ENCODE data around the gene COL4A2. TPM values are rescaled to one million over a fixed set of nuclear protein-coding genes. Genes with fewer than 3 reads are reported as not detected.
A peak's percentile ranks its signal among the peaks of the same experiment; 100 is the strongest.

The COL4A2 gene
- total RNA-seq, 2 donors from 2014 or later: 0.84 TPM; not detected in 1

GRCh38 chr13:110268576-110269185 lies 38.4 kb upstream of the COL4A2 start:
- ATAC-seq (no peak), DNase-seq (ENCODE audit: low spot score in 2 of 2) (no peak)
- H3K9me3 Mint-ChIP-seq: no peaks in the 10 kb centered on the region
- H3K27ac Mint-ChIP-seq: no peak overlapping the region
- no peaks in the 10 kb centered on the region for H3K36me3 Mint-ChIP-seq

GRCh38 chr13:110269509-110270185 lies 37.4 kb upstream of the COL4A2 start:
- H3K9me3 Mint-ChIP-seq: no peaks in the 10 kb centered on the region
- H3K27ac Mint-ChIP-seq: no peak overlapping the region
- DNase-seq (ENCODE audit: low spot score in 2 of 2): no peak
- ATAC-seq: no peak
- no peaks in the 10 kb centered on the region for H3K36me3 Mint-ChIP-seq

GRCh38 chr13:110270507-110270906 lies 36.6 kb upstream of the COL4A2 start:
- H3K27ac Mint-ChIP-seq: no peak overlapping the region
- no peaks in the 10 kb centered on the region for H3K36me3 Mint-ChIP-seq
- H3K9me3 Mint-ChIP-seq: no peaks in the 10 kb centered on the region
- no peak for DNase-seq (ENCODE audit: low spot score in 2 of 2)
- no peak for ATAC-seq

GRCh38 chr13:110271313-110271712 lies 35.8 kb upstream of the COL4A2 start:
- H3K9me3 Mint-ChIP-seq: no peaks in the 10 kb centered on the region
- no peaks in the 10 kb centered on the region for H3K36me3 Mint-ChIP-seq
- no peak for ATAC-seq
- H3K27ac Mint-ChIP-seq: no peak overlapping the region
- no peak for DNase-seq (ENCODE audit: low spot score in 2 of 2)

- ATAC-seq (peak in 1 of 2 donors; percentile 76), DNase-seq (ENCODE audit: low spot score in 2 of 2) (no peak)
- H3K27ac Mint-ChIP-seq: no peak overlapping the region
- H3K36me3 Mint-ChIP-seq: no peaks in the 10 kb centered on the region
- H3K9me3 Mint-ChIP-seq: no peaks in the 10 kb centered on the region
Observed at GRCh38 chr13:110272227-110272626, 34.9 kb upstream of the COL4A2 start.

- DNase-seq (ENCODE audit: low spot score in 2 of 2) (no peak), ATAC-seq (no peak)
- no peaks in the 10 kb centered on the region for H3K36me3 Mint-ChIP-seq
- no peak overlapping the region for H3K27ac Mint-ChIP-seq
- no peaks in the 10 kb centered on the region for H3K9me3 Mint-ChIP-seq
Observed at GRCh38 chr13:110272651-110273050, 34.4 kb upstream of the COL4A2 start.

GRCh38 chr13:110273254-110273653 lies 33.8 kb upstream of the COL4A2 start:
- DNase-seq (ENCODE audit: low spot score in 2 of 2) (no peak), ATAC-seq (no peak)
- H3K36me3 Mint-ChIP-seq: no peaks in the 10 kb centered on the region
- H3K27ac Mint-ChIP-seq: no peak overlapping the region
- H3K9me3 Mint-ChIP-seq: no peaks in the 10 kb centered on the region

- Mint-ChIP-seq H3K36me3 (no peaks in the 10 kb centered on the region), H3K9me3 (no peaks in the 10 kb centered on the region), H3K27ac (no peak overlapping the region)
- DNase-seq (ENCODE audit: low spot score in 2 of 2) (no peak), ATAC-seq (no peak)
Observed at GRCh38 chr13:110274687-110275086, 32.4 kb upstream of the COL4A2 start.

GRCh38 chr13:110275931-110276552 lies 31.0 kb upstream of the COL4A2 start:
- Mint-ChIP-seq H3K9me3 (peaks cover 0 to under 1% of the 10 kb centered on the region in 2 donors), H3K27ac (no peak overlapping the region), H3K36me3 (peaks cover 0 to 5% of the 10 kb centered on the region in 2 donors)
- DNase-seq (ENCODE audit: low spot score in 2 of 2): no peak
- ATAC-seq: no peak

- H3K9me3 Mint-ChIP-seq: peaks cover 0 to 6% of the 10 kb centered on the region in 2 donors
- H3K27ac Mint-ChIP-seq: no peak overlapping the region
- DNase-seq (ENCODE audit: low spot score in 2 of 2) (no peak), ATAC-seq (no peak)
- H3K36me3 Mint-ChIP-seq: peaks cover 0 to 10% of the 10 kb centered on the region in 2 donors
Observed at GRCh38 chr13:110276553-110276950, 30.5 kb upstream of the COL4A2 start.

- ATAC-seq: no peak
Observed at GRCh38 chr13:110277357-110277975, 29.6 kb upstream of the COL4A2 start.

GRCh38 chr13:110278859-110279258 lies 28.2 kb upstream of the COL4A2 start:
- ATAC-seq (no peak), DNase-seq (ENCODE audit: low spot score in 2 of 2) (no peak)
- H3K9me3 Mint-ChIP-seq: peaks cover 0 to 14% of the 10 kb centered on the region in 2 donors
- peaks cover 0 to 21% of the 10 kb centered on the region in 2 donors for H3K36me3 Mint-ChIP-seq
- no peak overlapping the region for H3K27ac Mint-ChIP-seq

More at GRCh38 chr13:110277357-110277975, 29.6 kb upstream of the COL4A2 start:
- DNase-seq (ENCODE audit: low spot score in 2 of 2): no peak
- Mint-ChIP-seq H3K9me3 (peaks cover 0 to 14% of the 10 kb centered on the region in 2 donors), H3K27ac (no peak overlapping the region), H3K36me3 (peaks cover 0 to 19% of the 10 kb centered on the region in 2 donors)

GRCh38 chr13:110279684-110280083 lies 27.4 kb upstream of the COL4A2 start:
- peaks cover 0 to 14% of the 10 kb centered on the region in 2 donors for H3K9me3 Mint-ChIP-seq
- peaks cover 0 to 21% of the 10 kb centered on the region in 2 donors for H3K36me3 Mint-ChIP-seq
- H3K27ac Mint-ChIP-seq: peak overlapping the region in 1 of 2 donors; percentile 82
- ATAC-seq: no peak
- no peak for DNase-seq (ENCODE audit: low spot score in 2 of 2)

GRCh38 chr13:110280231-110280813 lies 26.8 kb upstream of the COL4A2 start:
- DNase-seq (ENCODE audit: low spot score in 2 of 2) (no peak), ATAC-seq (peak in 1 of 2 donors; percentile 86)
- Mint-ChIP-seq H3K27ac (no peak overlapping the region), H3K36me3 (peaks cover 0 to 21% of the 10 kb centered on the region in 2 donors), H3K9me3 (peaks cover 0 to 14% of the 10 kb centered on the region in 2 donors)

- DNase-seq (ENCODE audit: low spot score in 2 of 2) (no peak), ATAC-seq (no peak)
- no peak overlapping the region for H3K27ac Mint-ChIP-seq
- peaks cover 0 to 21% of the 10 kb centered on the region in 2 donors for H3K36me3 Mint-ChIP-seq
- H3K9me3 Mint-ChIP-seq: peaks cover 0 to 14% of the 10 kb centered on the region in 2 donors
Observed at GRCh38 chr13:110280985-110281688, 25.9 kb upstream of the COL4A2 start.

- peaks cover 0 to 21% of the 10 kb centered on the region in 2 donors for H3K36me3 Mint-ChIP-seq
- H3K27ac Mint-ChIP-seq: no peak overlapping the region
- no peak for DNase-seq (ENCODE audit: low spot score in 2 of 2)
- H3K9me3 Mint-ChIP-seq: peaks cover 0 to 14% of the 10 kb centered on the region in 2 donors
- no peak for ATAC-seq
Observed at GRCh38 chr13:110281736-110282135, 25.3 kb upstream of the COL4A2 start.

Measured in activated naive CD4-positive, alpha-beta T cell treated with anti-CD3 and anti-CD28 coated beads, Interleukin-2, amount 50 U/mL, for 72 hours (primary cell).